B cell (primary cell): ENCODE measurements around the gene PLXNB2.

ENCODE experiments used
- EZH2 ChIP-seq: IDR thresholded peaks from 2 replicates; pipeline ENCODE4 v1.6.1; 2012; ENCODE audit warnings: borderline replicate concordance, low read depth, mild to moderate bottlenecking, moderate library complexity, low read length; ENCODE audit not compliant: insufficient read depth, poor library complexity, severe bottlenecking
- TF ChIP-seq, protein P1 (sequence below): fragments of 200-600 bp; IDR thresholded peaks from one replicate; pipeline ENCODE4 v1.8.0; 2022; ENCODE audit warnings: antibody characterized with exemption, mild to moderate bottlenecking

DNA sequence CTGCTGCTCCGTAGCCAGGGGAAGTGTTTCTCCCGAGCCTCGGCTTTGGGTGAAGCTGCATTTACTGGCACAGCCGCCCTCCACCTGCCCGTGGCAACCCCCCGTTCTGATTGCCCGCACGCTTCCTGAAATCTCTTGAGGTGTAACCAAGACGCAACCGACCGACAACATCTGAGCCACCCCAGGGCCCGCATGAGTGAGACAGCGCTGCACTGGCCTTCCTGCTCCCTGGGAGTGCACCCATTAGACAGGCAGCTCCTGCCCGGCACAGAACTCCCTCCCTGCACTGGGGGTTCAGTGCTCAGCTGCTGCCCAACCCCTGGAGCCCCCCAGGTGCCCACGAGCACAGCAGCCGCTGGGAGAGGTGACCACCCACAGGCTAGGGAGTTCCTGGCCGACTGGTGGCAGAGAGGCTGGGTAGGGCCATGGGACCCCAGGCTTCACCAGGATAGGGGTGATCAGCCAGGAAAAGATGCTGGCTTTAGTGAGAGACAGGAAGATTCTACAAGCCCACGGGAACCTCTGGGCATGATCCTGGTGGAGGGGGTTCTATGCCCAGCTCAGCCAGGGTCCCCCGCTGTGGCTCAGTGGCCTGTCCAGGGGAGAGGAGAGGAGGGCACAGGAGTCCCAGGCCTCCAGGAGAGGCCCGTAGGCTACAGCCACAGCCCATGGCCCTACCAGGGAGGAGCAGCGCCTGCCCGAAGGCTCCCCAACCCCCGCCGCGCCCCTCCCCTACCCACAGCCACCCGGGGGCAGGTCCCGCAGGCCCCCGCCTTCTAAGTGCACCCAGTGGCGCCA, 14.6 kb downstream of the PLXNB2 start:
- TF ChIP-seq, protein P1, sequence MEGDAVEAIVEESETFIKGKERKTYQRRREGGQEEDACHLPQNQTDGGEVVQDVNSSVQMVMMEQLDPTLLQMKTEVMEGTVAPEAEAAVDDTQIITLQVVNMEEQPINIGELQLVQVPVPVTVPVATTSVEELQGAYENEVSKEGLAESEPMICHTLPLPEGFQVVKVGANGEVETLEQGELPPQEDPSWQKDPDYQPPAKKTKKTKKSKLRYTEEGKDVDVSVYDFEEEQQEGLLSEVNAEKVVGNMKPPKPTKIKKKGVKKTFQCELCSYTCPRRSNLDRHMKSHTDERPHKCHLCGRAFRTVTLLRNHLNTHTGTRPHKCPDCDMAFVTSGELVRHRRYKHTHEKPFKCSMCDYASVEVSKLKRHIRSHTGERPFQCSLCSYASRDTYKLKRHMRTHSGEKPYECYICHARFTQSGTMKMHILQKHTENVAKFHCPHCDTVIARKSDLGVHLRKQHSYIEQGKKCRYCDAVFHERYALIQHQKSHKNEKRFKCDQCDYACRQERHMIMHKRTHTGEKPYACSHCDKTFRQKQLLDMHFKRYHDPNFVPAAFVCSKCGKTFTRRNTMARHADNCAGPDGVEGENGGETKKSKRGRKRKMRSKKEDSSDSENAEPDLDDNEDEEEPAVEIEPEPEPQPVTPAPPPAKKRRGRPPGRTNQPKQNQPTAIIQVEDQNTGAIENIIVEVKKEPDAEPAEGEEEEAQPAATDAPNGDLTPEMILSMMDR, result no peak
- no peak for TF ChIP-seq EZH2
